ENCODE measurements around the gene SPSB1. TPM values are rescaled to one million over a fixed set of nuclear protein-coding genes. Genes with fewer than 3 reads are reported as not detected.

Gene SPSB1
- total and polyA plus RNA-seq, 2 of the 4 experiments (the other 2 are of a cell fraction) = 16.7 to 19.8 TPM

GRCh38 chr1:9374748-9375341, 82.2 kb downstream of the SPSB1 start:
- peaks cover 19% of the 10 kb centered on the region for H3K9me1 ChIP-seq (ENCODE audit: insufficient read depth, low read length)
- no peak overlapping the region for H2BK120ac ChIP-seq (ENCODE audit: low read depth, low read length)
- in situ Hi-C loops (cut with MboI; ENCODE audit: low sequenced_read_pairs) (no loop called here), intact Hi-C loops (cut with micrococcal nuclease) (loop anchor here (5.0 kb wide), 1 partner anchor 83 kb away; the partner anchor contains the start of gene SPSB1), dilution Hi-C loops (cut with HindIII; ENCODE audit: low sequenced_read_pairs, unreplicated experiment) (no loop called here)
- H3K9me3 ChIP-seq (ENCODE audit: control insufficient read depth, insufficient read depth, low read length) = no peaks in the 10 kb centered on the region
- no peak overlapping the region for H3K18ac ChIP-seq (ENCODE audit: low read depth, low read length)
- peaks cover 18% of the 10 kb centered on the region for H3K4me1 ChIP-seq (ENCODE audit: control insufficient read depth, insufficient read depth, low read length)
- no peak overlapping the region for H3K4me2 ChIP-seq (ENCODE audit: low read depth, low read length)
- no peaks in the 10 kb centered on the region for H3K27me3 ChIP-seq (ENCODE audit: control insufficient read depth, insufficient read depth, low read length)
- H3K9ac ChIP-seq (ENCODE audit: low read depth, low read length) = no peak overlapping the region
- no peak overlapping the region for H2BK15ac ChIP-seq (ENCODE audit: low read depth, low read length)
- no peak overlapping the region for H4K8ac ChIP-seq (ENCODE audit: low read depth in 2 of 2, low read length in 2 of 2)
- no peak overlapping the region for H2AK9ac ChIP-seq (replicated peaks; ENCODE audit: low read depth, low read length, poor library complexity)
- no peak overlapping the region for H3K4ac ChIP-seq (ENCODE audit: low read depth, low read length)
- CTCF ChIA-PET = no interaction called here
- no peak overlapping the region for H2AK5ac ChIP-seq (ENCODE audit: low read depth, low read length)
- H3K79me1 ChIP-seq (ENCODE audit: low read depth in 1 of 2, low read length in 2 of 2) = peaks cover 5 to 10% of the 10 kb centered on the region in 2 experiments; a peak in 3 of 4 replicates
- POLR2A ChIA-PET (ENCODE audit: unreplicated experiment) = no interaction called here
- no peak overlapping the region for H4K5ac ChIP-seq (ENCODE audit: low read depth, low read length)
- ATAC-seq (ENCODE audit: low read depth) = no peak
- no peak overlapping the region for H3K14ac ChIP-seq (replicated peaks; ENCODE audit: low read depth, low read length)
- H2AFZ ChIP-seq (replicated peaks; ENCODE audit: low read length, poor library complexity) = no peak overlapping the region
- no peak overlapping the region for H3K56ac ChIP-seq (ENCODE audit: extremely low read depth, insufficient read depth, low read length)
- H4K91ac ChIP-seq (ENCODE audit: insufficient read depth, low read depth, low read length) = no peak overlapping the region
- H3K23ac ChIP-seq (ENCODE audit: low read depth, low read length) = no peak overlapping the region
- no TSS peak for BruUV-seq (replicated peaks)
- no peak overlapping the region for H3K27ac ChIP-seq (ENCODE audit: insufficient read depth, low read length)
- DNase-seq = no peak
- peaks cover 2% of the 10 kb centered on the region; the same call in 1 of the 2 replicates for H3K36me3 ChIP-seq (ENCODE audit: control insufficient read depth, insufficient read depth, low read length)
- WGBS, 2 experiments (ENCODE audit: extremely low coverage in 2 of 2, insufficient read length in 1 of 2) = 91% methylated on average over 3 of the region's 7 CpGs; no CpG with 5 or more reads in 1 of the 2 experiments
- no peak overlapping the region for H3K4me3 ChIP-seq (ENCODE audit: insufficient read depth, low read depth, low read length)
- no peak overlapping the region for H2BK5ac ChIP-seq (ENCODE audit: low read depth, low read length, poor library complexity, severe bottlenecking)
- TF ChIP-seq NFE2L2 (IDR thresholded peaks at IDR 0.05; ENCODE audit: low read depth, low read length) = no peak
- H2BK20ac ChIP-seq (ENCODE audit: low read depth, low read length) = no peak overlapping the region
- H4K20me1 ChIP-seq (ENCODE audit: insufficient read depth, low read length) = peaks cover 7% of the 10 kb centered on the region

Measured in IMR-90 (cell line).